ENCODE results near the gene MAB21L2.
"Not testable (repeated sequence)": the region's sequence is repeated elsewhere in the genome, so short reads cannot be mapped to it uniquely, and the experiment has no call there.

The MAB21L2 gene

GRCh38 chr4:150582146-150582872 lies at the start of gene MAB21L2:
Gene MAB21L2 (plus strand): TSS chr4:150582151. CDS start chr4:150583030, 879 bp downstream.
- no peak for DNase-seq (ENCODE audit: low spot score)

GRCh38 chr4:150533673-150534072 lies 48.3 kb upstream of the MAB21L2 start:
- no peak for DNase-seq (ENCODE audit: low spot score)

- no peak for DNase-seq (ENCODE audit: low spot score)
Observed at GRCh38 chr4:150534818-150535217, 47.1 kb upstream of the MAB21L2 start.

- DNase-seq (ENCODE audit: low spot score): not testable (repeated sequence)
Observed at GRCh38 chr4:150537911-150538310, 44.0 kb upstream of the MAB21L2 start.

GRCh38 chr4:150540536-150540935 lies 41.4 kb upstream of the MAB21L2 start:
- no peak for DNase-seq (ENCODE audit: low spot score)

GRCh38 chr4:150540959-150541360 lies 41.0 kb upstream of the MAB21L2 start:
- no peak for DNase-seq (ENCODE audit: low spot score)

- no peak for DNase-seq (ENCODE audit: low spot score)
Observed at GRCh38 chr4:150541681-150542080, 40.3 kb upstream of the MAB21L2 start.

GRCh38 chr4:150543042-150543441 lies 38.9 kb upstream of the MAB21L2 start:
- no peak for DNase-seq (ENCODE audit: low spot score)

GRCh38 chr4:150546286-150546685 lies 35.7 kb upstream of the MAB21L2 start:
- DNase-seq (ENCODE audit: low spot score): no peak

GRCh38 chr4:150547154-150547838 lies 34.7 kb upstream of the MAB21L2 start:
- DNase-seq (ENCODE audit: low spot score): no peak

- not testable (repeated sequence) for DNase-seq (ENCODE audit: low spot score)
Observed at GRCh38 chr4:150557811-150558210, 24.1 kb upstream of the MAB21L2 start.

GRCh38 chr4:150561143-150561737 lies 20.7 kb upstream of the MAB21L2 start:
- no peak for DNase-seq (ENCODE audit: low spot score)

- no peak for DNase-seq (ENCODE audit: low spot score)
Observed at GRCh38 chr4:150562250-150562649, 19.7 kb upstream of the MAB21L2 start.

- DNase-seq (ENCODE audit: low spot score): no peak
Observed at GRCh38 chr4:150562751-150563150, 19.2 kb upstream of the MAB21L2 start.

GRCh38 chr4:150564967-150565366 lies 17.0 kb upstream of the MAB21L2 start:
- DNase-seq (ENCODE audit: low spot score): not testable (repeated sequence)

- DNase-seq (ENCODE audit: low spot score): no peak
Observed at GRCh38 chr4:150567070-150567469, 14.9 kb upstream of the MAB21L2 start.

GRCh38 chr4:150569384-150569987 lies 12.5 kb upstream of the MAB21L2 start:
- no peak for DNase-seq (ENCODE audit: low spot score)

- no peak for DNase-seq (ENCODE audit: low spot score)
Observed at GRCh38 chr4:150569998-150570535, 11.9 kb upstream of the MAB21L2 start.

GRCh38 chr4:150570862-150571261 lies 11.1 kb upstream of the MAB21L2 start:
- DNase-seq (ENCODE audit: low spot score): no peak

GRCh38 chr4:150572704-150573504 lies 9.0 kb upstream of the MAB21L2 start:
- no peak for DNase-seq (ENCODE audit: low spot score)

- peak; percentile 18 for DNase-seq (ENCODE audit: low spot score)
Observed at GRCh38 chr4:150573534-150573933, 8.4 kb upstream of the MAB21L2 start.

- no peak for DNase-seq (ENCODE audit: low spot score)
Observed at GRCh38 chr4:150574678-150575077, 7.3 kb upstream of the MAB21L2 start.
